ENCODE measurements around the gene RAB8B. TPM values are rescaled to one million over a fixed set of nuclear protein-coding genes. Genes with fewer than 3 reads are reported as not detected.
A peak's percentile ranks its signal among the peaks of the same experiment; 100 is the strongest.

RAB8B gene
- total and polyA plus RNA-seq, 12 donors: 5.2 to 54.4 (median 35.5) TPM

DNA sequence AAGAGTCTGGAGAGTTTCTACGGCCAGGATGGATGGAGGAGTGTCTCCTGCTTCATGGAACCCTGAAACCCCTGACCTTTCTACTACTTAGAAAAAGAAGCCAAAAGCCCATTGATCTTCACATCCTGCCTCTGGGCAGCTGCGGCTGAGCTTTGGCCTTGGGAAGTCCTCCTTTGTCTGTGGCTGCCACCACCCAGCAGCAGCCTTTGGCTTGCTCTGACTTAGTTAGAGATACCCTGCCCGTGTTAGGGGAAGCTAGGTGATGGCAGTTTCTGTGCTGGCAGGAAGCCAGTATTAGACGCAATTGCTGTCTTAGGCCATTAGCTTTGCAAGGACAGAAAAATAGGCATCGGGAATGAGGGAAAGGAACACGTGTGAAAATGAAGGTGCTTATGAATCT lies 106.8 kb downstream of the RAB8B start:
- TF ChIP-seq POLR2A (IDR thresholded peaks at IDR 0.05) (no peak), CTCF (IDR thresholded peaks at IDR 0.05) (no peak)
- 25 to 41% (median 29%) methylated on average over 6 of the region's 6 CpGs for WGBS, 4 donors

GRCh38 chr15:63299943-63300575 lies 110.7 kb downstream of the RAB8B start:
- H3K4me1 ChIP-seq (replicated peaks in 1 of 2): peaks cover 5 to 10% of the 10 kb centered on the region in 2 donors
- 91 to 94% (median 92%) methylated on average over 7 of the region's 7 CpGs for WGBS, 4 donors
- intact Hi-C loops (cut with DNase I): loop anchor here in 1 of 2 donors (5.0 kb wide), 1 partner anchor 97 kb away; no protein-coding TSS in a partner anchor
- peaks cover 0 to 32% of the 10 kb centered on the region in 2 donors for H3K36me3 ChIP-seq (replicated peaks in 1 of 2)
- H3K4me3 ChIP-seq: no peak overlapping the region
- TF ChIP-seq POLR2A (IDR thresholded peaks at IDR 0.05) (no peak), CTCF (IDR thresholded peaks at IDR 0.05) (no peak)
- DNase-seq: no peak
- H3K27me3 ChIP-seq: no peaks in the 10 kb centered on the region
- no peak overlapping the region for H3K27ac ChIP-seq
- H3K9me3 ChIP-seq (replicated peaks in 1 of 3): no peaks in the 10 kb centered on the region

More for the DNA sequence above, 106.8 kb downstream of the RAB8B start:
- Histone ChIP-seq H3K9me3 (replicated peaks in 1 of 3) (no peaks in the 10 kb centered on the region), H3K27ac (peak overlapping the region in 1 of 5 donors; percentile 18), H3K4me3 (no peak overlapping the region), H3K27me3 (no peaks in the 10 kb centered on the region), H3K4me1 (replicated peaks in 1 of 2) (peaks cover 19 to 24% of the 10 kb centered on the region in 2 donors), H3K36me3 (replicated peaks in 1 of 2) (peaks cover 0 to 6% of the 10 kb centered on the region in 2 donors)
- DNase-seq: peak; percentile 44 to 72 (median 65)
- intact Hi-C loops (cut with DNase I): loop anchor here in 1 of 2 donors (5.0 kb wide), 1 partner anchor 101 kb away; no protein-coding TSS in a partner anchor

DNA sequence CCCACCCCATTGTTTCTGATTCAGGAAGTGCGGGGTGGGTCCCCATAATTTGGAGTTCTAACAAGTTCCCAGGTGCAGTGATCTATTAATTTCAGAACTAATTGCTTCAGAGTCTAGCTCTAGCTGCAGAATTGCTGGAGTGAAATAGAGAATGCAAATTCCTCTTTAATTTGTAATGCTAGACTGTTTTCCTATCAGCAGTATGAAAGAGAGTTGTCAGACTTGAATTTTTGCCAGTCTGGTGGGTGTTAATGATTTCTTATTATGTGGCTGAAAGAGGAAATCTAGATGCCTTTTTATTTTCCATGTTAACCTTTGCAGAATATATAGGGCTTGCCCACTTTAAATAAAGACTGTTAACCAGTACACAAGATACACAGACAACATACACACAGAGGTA lies 111.7 kb downstream of the RAB8B start:
- H3K4me3 ChIP-seq: no peak overlapping the region

DNA sequence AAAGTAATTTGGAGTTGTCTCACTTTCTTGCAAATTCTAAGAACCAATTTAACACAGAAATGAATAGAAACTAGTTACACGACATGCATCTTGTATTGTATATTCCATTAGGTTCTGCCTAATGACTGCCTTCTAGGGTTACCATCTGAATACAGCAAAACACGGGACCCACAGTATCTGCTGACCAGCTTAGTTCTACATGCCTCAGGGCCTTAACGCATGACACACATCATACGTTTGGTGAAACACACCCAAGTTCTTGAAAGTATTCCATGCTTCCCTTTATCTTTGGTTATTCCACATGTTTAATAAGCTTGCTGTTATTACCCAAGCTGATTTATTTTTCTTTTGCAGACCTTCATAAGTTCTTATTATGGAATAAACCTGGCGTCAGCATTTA lies 115.9 kb downstream of the RAB8B start:
- Histone ChIP-seq H3K4me1 (replicated peaks in 1 of 2) (no peaks in the 10 kb centered on the region), H3K4me3 (no peak overlapping the region), H3K27ac (no peak overlapping the region), H3K27me3 (no peaks in the 10 kb centered on the region), H3K36me3 (replicated peaks in 1 of 2) (peaks cover 0 to 44% of the 10 kb centered on the region in 2 donors), H3K9me3 (replicated peaks in 1 of 3) (no peaks in the 10 kb centered on the region)
- intact Hi-C loops (cut with DNase I): no loop called here
- no peak for DNase-seq
- 91 to 98% (median 95%) methylated on average over 5 of the region's 5 CpGs for WGBS, 4 donors
- TF ChIP-seq POLR2A (IDR thresholded peaks at IDR 0.05): no peak
- no peak for TF ChIP-seq CTCF (IDR thresholded peaks at IDR 0.05)

More for the DNA sequence above, 111.7 kb downstream of the RAB8B start:
- TF ChIP-seq POLR2A (IDR thresholded peaks at IDR 0.05) (no peak), CTCF (IDR thresholded peaks at IDR 0.05) (no peak)
- Histone ChIP-seq H3K9me3 (replicated peaks in 1 of 3) (no peaks in the 10 kb centered on the region), H3K36me3 (replicated peaks in 1 of 2) (peaks cover 0 to 42% of the 10 kb centered on the region in 2 donors), H3K4me1 (replicated peaks in 1 of 2) (peaks cover 3 to 7% of the 10 kb centered on the region in 2 donors), H3K27me3 (no peaks in the 10 kb centered on the region), H3K27ac (no peak overlapping the region)
- 88 to 100% (median 96%) methylated on average over 1 of the region's 1 CpG for WGBS, 4 donors
- no peak for DNase-seq
- intact Hi-C loops (cut with DNase I): no loop called here
